NCI-H1105 (cell line): ENCODE measurements around the gene HOMER2.
"Not testable (repeated sequence)": the region's sequence is repeated elsewhere in the genome, so short reads cannot be mapped to it uniquely, and the experiment has no call there.

Source experiments
- DNase-seq: peaks from one replicate; lab custom pipeline; 2025; lab: John Stamatoyannopoulos, UW

Gene HOMER2

GRCh38 chr15:82831894-82832600 is 120.5 kb downstream of the HOMER2 start:
- no peak for DNase-seq

GRCh38 chr15:82830427-82831173 is 121.9 kb downstream of the HOMER2 start:
- no peak for DNase-seq

- DNase-seq, result no peak
Measured at GRCh38 chr15:82829234-82829633, 123.3 kb downstream of the HOMER2 start.

- DNase-seq, result no peak
Measured at GRCh38 chr15:82828075-82828474, 124.4 kb downstream of the HOMER2 start.

- DNase-seq, result no peak
Measured at GRCh38 chr15:82823049-82823448, 129.5 kb downstream of the HOMER2 start.

- DNase-seq, result not testable (repeated sequence)
Measured at GRCh38 chr15:82821851-82822250, 130.7 kb downstream of the HOMER2 start.

- not testable (repeated sequence) for DNase-seq
Measured at GRCh38 chr15:82821396-82821795, 131.1 kb downstream of the HOMER2 start.

GRCh38 chr15:82820128-82820527 is 132.4 kb downstream of the HOMER2 start:
- DNase-seq, result no peak

- no peak for DNase-seq
Measured at GRCh38 chr15:82812994-82813393, 139.5 kb downstream of the HOMER2 start.

GRCh38 chr15:82810890-82811426 is 141.6 kb downstream of the HOMER2 start:
- DNase-seq, result no peak

GRCh38 chr15:82810061-82810889 is 142.2 kb downstream of the HOMER2 start:
- DNase-seq, result no peak

GRCh38 chr15:82809308-82810060 is 143.0 kb downstream of the HOMER2 start, which contains the start of gene WHAMM:
Gene WHAMM, plus strand, starts transcription at chr15:82809628. Its CDS starts 99 bp downstream, at chr15:82809727.
- peak; percentile 83 for DNase-seq

- no peak for DNase-seq
Measured at GRCh38 chr15:82808634-82809041, 143.9 kb downstream of the HOMER2 start.

GRCh38 chr15:82807920-82808633 is 144.4 kb downstream of the HOMER2 start:
- no peak for DNase-seq

GRCh38 chr15:82805994-82806406 is 146.5 kb downstream of the HOMER2 start, which contains the start of gene FSD2:
Gene FSD2, minus strand, starts transcription at chr15:82806069. Its CDS starts 18,679 bp downstream, at chr15:82787390.
- DNase-seq, result no peak

- DNase-seq, result no peak
Measured at GRCh38 chr15:82804575-82804949, 148.0 kb downstream of the HOMER2 start.

- no peak for DNase-seq
Measured at GRCh38 chr15:82803793-82804574, 148.5 kb downstream of the HOMER2 start.

- no peak for DNase-seq
Measured at GRCh38 chr15:82802497-82802896, 150.0 kb downstream of the HOMER2 start.

- no peak for DNase-seq
Measured at GRCh38 chr15:82799183-82799841, 153.2 kb downstream of the HOMER2 start.
